GM11168 (cell line): ENCODE results near the gene NFX1.

Experiments
- in situ Hi-C: fragments of 300-500 bp; cut with MboI; formaldehyde crosslinking; loops from one replicate; pipeline ENCODE4 v1.12.0; 2022; ENCODE audit warnings: low sequenced_read_pairs; ENCODE audit not compliant: unreplicated experiment

The NFX1 gene

GRCh38 chr9:33290247-33291030 is at the start of gene NFX1:
Gene NFX1, plus strand, starts transcription at chr9:33290516. Its CDS starts 57 bp downstream, at chr9:33290573.
- in situ Hi-C loops: no loop called here

GRCh38 chr9:33241298-33241697 is 49.0 kb upstream of the NFX1 start:
- in situ Hi-C loops: no loop called here

- in situ Hi-C loops: no loop called here
Observed at GRCh38 chr9:33242609-33243134, 47.6 kb upstream of the NFX1 start.

- in situ Hi-C loops: no loop called here
Observed at GRCh38 chr9:33244137-33244784, 46.1 kb upstream of the NFX1 start.

- in situ Hi-C loops: no loop called here
Observed at GRCh38 chr9:33245341-33245740, 45.0 kb upstream of the NFX1 start.

GRCh38 chr9:33246269-33246860 is 44.0 kb upstream of the NFX1 start:
- in situ Hi-C loops: no loop called here

GRCh38 chr9:33248606-33249005 is 41.7 kb upstream of the NFX1 start:
- in situ Hi-C loops: no loop called here

GRCh38 chr9:33249087-33249658 is 41.1 kb upstream of the NFX1 start:
- in situ Hi-C loops: no loop called here

GRCh38 chr9:33249983-33250382 is 40.3 kb upstream of the NFX1 start:
- in situ Hi-C loops: no loop called here

GRCh38 chr9:33250458-33250995 is 39.8 kb upstream of the NFX1 start:
- in situ Hi-C loops: no loop called here

GRCh38 chr9:33254211-33254610 is 36.1 kb upstream of the NFX1 start:
- in situ Hi-C loops: no loop called here

GRCh38 chr9:33255014-33255413 is 35.3 kb upstream of the NFX1 start:
- in situ Hi-C loops: no loop called here

GRCh38 chr9:33255471-33255870 is 34.8 kb upstream of the NFX1 start:
- in situ Hi-C loops: no loop called here

GRCh38 chr9:33256236-33256635 is 34.1 kb upstream of the NFX1 start:
- in situ Hi-C loops: no loop called here

- in situ Hi-C loops: no loop called here
Observed at GRCh38 chr9:33257276-33257675, 33.0 kb upstream of the NFX1 start.

GRCh38 chr9:33260372-33260771 is 29.9 kb upstream of the NFX1 start:
- in situ Hi-C loops: no loop called here

- in situ Hi-C loops: no loop called here
Observed at GRCh38 chr9:33263131-33264002, 26.9 kb upstream of the NFX1 start.

- in situ Hi-C loops: no loop called here
Observed at GRCh38 chr9:33264003-33264472, 26.3 kb upstream of the NFX1 start.

GRCh38 chr9:33264473-33265177 is 25.7 kb upstream of the NFX1 start, which contains the start of the genes BAG1 and CHMP5:
Gene BAG1, minus strand, starts transcription at chr9:33264708.
Gene CHMP5, plus strand, starts transcription at chr9:33265049. Its CDS starts 30 bp downstream, at chr9:33265079.
- in situ Hi-C loops: no loop called here
